Gastrocnemius medialis (tissue), 4 donors: Measurements from ENCODE around the gene DNAH5.

ENCODE experiments used
- CTCF ChIP-seq, 5 experiments: fragments of 450-650 bp in 3 of 5; fragments of 200-600 bp in 2 of 5; sonication (generic) in 2 of 5; IDR thresholded peaks in 4 of 5; conservative IDR thresholded peaks in 1 of 5; 1 replicate in 4 of 5; 2 replicates in 1 of 5; pipeline ENCODE4 v1.5.1; 2016 to 2019; ENCODE audit warnings: antibody characterized with exemption in 5 of 5, mild to moderate bottlenecking in 3 of 5, moderate library complexity in 3 of 5
- POLR2A ChIP-seq, 2 donors: fragments of 450-650 bp; IDR thresholded peaks; one replicate each; pipeline ENCODE4 v1.6.1; 2017; ENCODE audit warnings: antibody characterized with exemption in 2 of 2, mild to moderate bottlenecking in 2 of 2, moderate library complexity in 2 of 2

- no peak for TF ChIP-seq CTCF (IDR thresholded peaks at IDR 0.05 in 4 of 5, conservative IDR thresholded peaks at IDR 0.05 in 1 of 5)
- TF ChIP-seq POLR2A (IDR thresholded peaks at IDR 0.05) = no peak
Measured at GRCh38 chr5:13898569-13898968, 45.9 kb downstream of the DNAH5 start.
